Spinal cord (tissue), 10 donors: Measurements from ENCODE around the gene XAB2. TPM values are rescaled to one million over a fixed set of nuclear protein-coding genes. Genes with fewer than 3 reads are reported as not detected.
A peak's percentile ranks its signal among the peaks of the same experiment; 100 is the strongest.

ENCODE experiments used
- DNase-seq, 6 donors: peaks; one replicate each; pipeline versions ENCODE4 v3.0.0 to v3.0.0-alpha.2; 2013 to 2015; ENCODE audit warnings: low spot score in 6 of 6, low read depth in 4 of 6
- H3K27ac ChIP-seq: one replicate; pipeline ENCODE4 v1.5.1; 2013; ENCODE audit warnings: low read depth, low read length, control low read depth
- H3K27me3 ChIP-seq: one replicate; pipeline ENCODE4 v1.6.1; 2013; ENCODE audit warnings: low read length; ENCODE audit not compliant: control insufficient read depth, insufficient read depth
- H3K36me3 ChIP-seq: one replicate; pipeline ENCODE4 v1.6.1; 2013; ENCODE audit warnings: low read length; ENCODE audit not compliant: control insufficient read depth, insufficient read depth
- H3K4me1 ChIP-seq: one replicate; pipeline ENCODE4 v1.6.1; 2013; ENCODE audit warnings: low read length; ENCODE audit not compliant: control insufficient read depth, insufficient read depth
- H3K4me3 ChIP-seq: one replicate; pipeline ENCODE4 v1.5.1; 2013; ENCODE audit warnings: low read depth, low read length, control low read depth
- H3K9me3 ChIP-seq: one replicate; pipeline ENCODE4 v1.6.1; 2013; ENCODE audit warnings: low read length; ENCODE audit not compliant: control insufficient read depth, insufficient read depth
- WGBS: methylation state at CpG from one replicate; pipeline ENCODE4 v1.1.5; 2013; ENCODE audit warnings: missing lambda C conversion rate; ENCODE audit not compliant: insufficient coverage; 5-methylcytosine and 5-hydroxymethylcytosine counted together
- polyA plus RNA-seq, 2 donors: library from polyadenylated mRNA; unstranded; fragments of 120-200 nt; gene quantifications; one replicate each; pipeline ENCODE4 v1.2.1, GENCODE V29; 2013; ENCODE audit not compliant: insufficient read length in 2 of 2
- total RNA-seq, 2 donors: library from RNA; depleted of rRNA in 1 of 2; stranded (reverse); fragments of 120-200 nt in 1 of 2; fragments of >200 nt in 1 of 2; gene quantifications; one replicate each; pipeline versions ENCODE4 v1.2.3 to v1.2.4, GENCODE V29; 2013 to 2014
- donor health status: healthy.

The XAB2 gene
- total and polyA plus RNA-seq, 4 donors: 18.6 to 38.5 (median 32.0) TPM

DNA sequence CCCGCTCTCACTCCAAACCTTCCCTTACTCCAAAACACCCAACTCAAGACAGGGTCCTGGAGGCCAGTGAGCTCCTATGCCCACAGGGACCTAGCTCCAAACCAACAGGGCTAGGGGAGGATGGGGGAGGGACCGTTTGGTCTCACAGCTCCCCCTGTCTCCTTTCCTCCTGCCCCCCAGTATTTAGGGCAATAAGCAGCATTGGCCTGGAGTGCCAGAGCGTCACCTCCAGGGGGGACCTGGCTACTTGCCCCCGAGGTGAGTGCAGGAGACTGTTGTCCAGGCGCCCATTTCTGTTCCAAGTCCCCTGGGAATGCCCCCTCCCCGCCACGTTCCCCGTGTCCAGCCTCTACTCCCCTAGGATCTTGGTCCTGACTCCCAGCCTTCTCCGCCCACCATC, 40.3 kb upstream of the XAB2 start:
- H3K4me1 ChIP-seq: peaks cover 13% of the 10 kb centered on the region
- no peak for DNase-seq
- no peaks in the 10 kb centered on the region for H3K9me3 ChIP-seq
- 16% methylated on average over 6 of the region's 9 CpGs for WGBS
- no peaks in the 10 kb centered on the region for H3K27me3 ChIP-seq
- H3K36me3 ChIP-seq: no peaks in the 10 kb centered on the region
- H3K27ac ChIP-seq: no peak overlapping the region
- no peak overlapping the region for H3K4me3 ChIP-seq

DNA sequence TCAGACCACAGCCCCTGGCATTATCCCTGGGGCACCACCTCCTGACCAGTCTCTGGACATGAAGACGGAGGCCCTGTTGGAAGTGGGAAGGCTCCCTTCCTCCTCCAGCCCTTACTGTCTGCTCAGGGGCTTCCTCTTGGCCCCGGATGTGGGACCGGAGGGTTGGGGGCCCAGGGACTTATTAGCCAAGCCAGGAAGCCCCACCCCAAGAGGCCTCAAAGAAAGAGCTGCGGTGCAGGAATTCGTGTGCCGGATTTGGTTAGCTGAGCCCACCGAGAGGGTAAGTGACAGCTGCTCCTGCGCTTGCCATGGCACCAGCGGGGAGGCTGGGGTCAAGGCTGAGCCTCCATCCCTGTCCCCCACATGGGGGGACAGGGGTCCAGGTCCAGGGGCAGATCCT, 39.5 kb upstream of the XAB2 start, which contains the start of gene RETN:
Gene RETN (plus strand): TSS at position 208 of the 400 bp plus-strand sequence. CDS start 278 bp downstream, outside the sequence.
- Histone ChIP-seq H3K27ac (no peak within 1 kb of the TSS), H3K4me3 (no peak within 1 kb of the TSS), H3K36me3 (no peaks in the 10 kb centered on the region), H3K27me3 (no peaks in the 10 kb centered on the region), H3K9me3 (no peaks in the 10 kb centered on the region), H3K4me1 (peaks cover 13% of the 10 kb centered on the region)
- 88% methylated on average over 9 of the region's 9 CpGs for WGBS
- DNase-seq: no peak

DNA sequence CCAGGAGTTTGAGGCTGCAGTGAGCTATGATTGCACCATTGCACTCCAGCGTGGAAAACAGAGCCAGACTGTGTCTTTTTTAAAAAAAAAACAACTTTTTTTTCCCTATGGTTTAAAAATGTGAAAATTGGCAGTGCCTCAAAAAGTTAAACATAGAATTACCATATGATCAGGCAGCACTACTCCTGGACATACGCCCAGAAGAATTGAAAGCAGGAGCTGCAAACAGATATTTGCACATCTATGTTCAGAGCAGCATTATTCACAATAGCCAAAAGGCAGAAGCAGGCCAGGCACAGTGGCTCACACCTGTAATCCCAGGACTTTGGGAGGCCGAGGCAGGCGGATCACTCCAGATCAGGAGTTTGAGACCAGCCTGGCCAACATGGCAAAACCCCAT, 35.7 kb upstream of the XAB2 start:
- Histone ChIP-seq H3K4me1 (peaks cover 6% of the 10 kb centered on the region), H3K36me3 (no peaks in the 10 kb centered on the region), H3K9me3 (no peaks in the 10 kb centered on the region), H3K27me3 (no peaks in the 10 kb centered on the region), H3K4me3 (no peak overlapping the region), H3K27ac (no peak overlapping the region)
- peak in 2 of 6 donors; percentile 18 to 93 for DNase-seq
- 64% methylated on average over 1 of the region's 4 CpGs for WGBS

DNA sequence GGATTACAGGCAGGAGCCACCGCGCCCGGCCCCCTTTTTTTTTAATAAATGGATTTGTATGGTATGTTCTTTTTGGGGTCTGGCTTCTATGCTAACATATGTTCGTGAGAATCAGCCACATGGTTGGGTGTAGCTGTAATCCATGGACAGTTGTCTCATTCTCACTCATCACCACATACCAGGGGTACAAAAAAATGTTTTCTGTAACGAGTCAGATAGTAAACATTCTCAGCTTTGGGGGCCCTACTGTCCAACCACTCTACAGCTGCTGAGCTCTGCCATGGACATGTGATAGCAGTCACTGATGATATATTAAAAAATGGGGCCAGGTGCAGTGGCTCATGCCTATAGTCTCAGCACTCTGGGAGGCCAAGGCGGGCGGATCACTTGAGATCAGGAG, 34.4 kb upstream of the XAB2 start:
- peak in 1 of 6 donors; percentile 64 for DNase-seq
- no peaks in the 10 kb centered on the region for H3K4me1 ChIP-seq
- no peaks in the 10 kb centered on the region for H3K36me3 ChIP-seq
- no peaks in the 10 kb centered on the region for H3K27me3 ChIP-seq
- H3K27ac ChIP-seq: no peak overlapping the region
- H3K9me3 ChIP-seq: no peaks in the 10 kb centered on the region
- no peak overlapping the region for H3K4me3 ChIP-seq
- 100% methylated on average over 2 of the region's 7 CpGs for WGBS

DNA sequence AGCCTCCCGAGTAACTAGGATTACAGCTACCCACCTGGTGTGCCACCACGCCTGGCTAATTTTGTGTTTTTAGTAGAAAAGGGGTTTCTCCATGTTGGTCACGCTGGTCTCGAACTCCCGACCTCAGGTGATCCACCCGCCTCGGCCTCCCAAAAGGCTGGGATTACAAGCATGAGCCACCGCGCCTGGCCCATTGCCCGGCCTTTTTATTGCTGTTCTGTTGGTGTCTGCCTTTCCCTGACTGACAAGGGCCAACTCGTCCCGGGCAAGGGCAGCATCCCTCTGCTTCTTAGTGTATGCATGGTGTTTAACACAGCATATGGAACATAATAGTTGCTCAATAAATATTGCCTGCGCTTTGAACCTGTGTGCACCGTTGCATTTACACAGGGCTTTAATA, 33.3 kb upstream of the XAB2 start:
- Histone ChIP-seq H3K27ac (no peak overlapping the region), H3K27me3 (no peaks in the 10 kb centered on the region), H3K36me3 (no peaks in the 10 kb centered on the region), H3K4me1 (peaks cover 3% of the 10 kb centered on the region), H3K9me3 (no peaks in the 10 kb centered on the region), H3K4me3 (no peak overlapping the region)
- 82% methylated on average over 11 of the region's 14 CpGs for WGBS
- no peak for DNase-seq

DNA sequence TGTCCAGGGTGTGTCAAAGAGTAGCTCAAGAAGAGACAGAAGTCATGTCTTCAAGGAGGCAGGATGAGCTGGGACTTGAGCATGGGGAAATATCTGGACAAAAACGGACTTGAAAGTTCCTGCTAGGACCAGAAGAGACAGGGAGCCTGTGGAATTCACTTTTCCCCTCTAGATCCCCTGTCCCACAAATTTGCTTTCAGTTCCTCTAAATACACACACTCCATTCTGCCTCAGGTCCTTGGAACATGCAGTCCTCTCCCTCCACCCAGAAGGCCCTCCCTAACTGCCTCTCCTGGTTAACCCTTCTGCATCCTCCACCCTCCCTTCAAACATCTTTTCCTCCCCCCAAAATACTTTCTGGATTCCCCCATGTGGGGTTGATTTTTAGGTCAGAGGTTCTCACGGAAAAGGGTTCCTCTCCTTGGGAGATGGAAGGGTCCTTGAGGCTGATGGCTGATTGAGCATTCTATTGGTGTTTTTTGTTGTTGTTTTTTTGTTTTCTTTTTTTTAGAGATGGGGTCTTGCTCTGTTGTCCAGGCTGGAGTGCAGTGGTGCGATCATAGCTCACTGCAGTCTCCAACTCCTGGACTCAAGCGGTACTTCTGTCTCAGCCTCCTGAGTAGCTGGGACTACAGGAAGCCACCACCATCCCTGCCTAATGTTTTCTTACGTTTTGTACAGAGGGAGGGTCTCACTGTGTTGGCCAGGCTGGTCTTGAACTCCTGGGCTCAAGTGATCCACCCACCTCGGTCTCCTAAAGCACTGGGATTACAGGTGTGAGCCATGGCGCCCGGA, 32.6 kb upstream of the XAB2 start:
- Histone ChIP-seq H3K4me1 (peaks cover 3% of the 10 kb centered on the region), H3K36me3 (no peaks in the 10 kb centered on the region), H3K27ac (no peak overlapping the region), H3K27me3 (no peaks in the 10 kb centered on the region), H3K4me3 (no peak overlapping the region), H3K9me3 (no peaks in the 10 kb centered on the region)
- DNase-seq: no peak
- WGBS: 54% methylated on average over 2 of the region's 8 CpGs

DNA sequence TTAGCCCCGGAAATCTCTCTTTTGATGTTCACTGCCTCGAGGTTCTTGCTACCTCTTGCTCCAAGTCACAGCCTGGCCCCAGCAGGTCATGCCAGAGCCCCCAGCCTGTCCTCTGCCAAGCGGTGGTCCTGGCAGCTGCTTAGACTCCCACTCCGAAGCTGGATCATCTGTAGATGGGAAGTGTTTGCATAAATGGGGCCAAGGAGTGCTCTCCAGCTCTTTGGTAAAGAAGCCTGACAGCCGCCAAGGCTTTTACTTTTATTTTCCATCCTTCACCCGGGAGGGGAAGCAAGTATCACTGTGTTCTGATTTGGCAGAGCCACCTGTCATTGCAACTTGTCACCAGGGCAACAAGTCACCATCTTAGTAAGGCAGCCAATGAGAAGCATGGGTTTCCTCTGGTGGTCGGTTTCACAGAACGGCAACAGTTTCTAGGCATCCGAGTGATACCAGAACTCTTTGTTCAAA, 28.9 kb upstream of the XAB2 start:
- peak in 3 of 6 donors; percentile 54 to 92 (median 89) for DNase-seq
- H3K36me3 ChIP-seq: no peaks in the 10 kb centered on the region
- WGBS: 38% methylated on average over 6 of the region's 9 CpGs
- no peak overlapping the region for H3K27ac ChIP-seq
- H3K4me1 ChIP-seq: peaks cover 3% of the 10 kb centered on the region
- no peaks in the 10 kb centered on the region for H3K27me3 ChIP-seq
- H3K4me3 ChIP-seq: no peak overlapping the region
- H3K9me3 ChIP-seq: no peaks in the 10 kb centered on the region

DNA sequence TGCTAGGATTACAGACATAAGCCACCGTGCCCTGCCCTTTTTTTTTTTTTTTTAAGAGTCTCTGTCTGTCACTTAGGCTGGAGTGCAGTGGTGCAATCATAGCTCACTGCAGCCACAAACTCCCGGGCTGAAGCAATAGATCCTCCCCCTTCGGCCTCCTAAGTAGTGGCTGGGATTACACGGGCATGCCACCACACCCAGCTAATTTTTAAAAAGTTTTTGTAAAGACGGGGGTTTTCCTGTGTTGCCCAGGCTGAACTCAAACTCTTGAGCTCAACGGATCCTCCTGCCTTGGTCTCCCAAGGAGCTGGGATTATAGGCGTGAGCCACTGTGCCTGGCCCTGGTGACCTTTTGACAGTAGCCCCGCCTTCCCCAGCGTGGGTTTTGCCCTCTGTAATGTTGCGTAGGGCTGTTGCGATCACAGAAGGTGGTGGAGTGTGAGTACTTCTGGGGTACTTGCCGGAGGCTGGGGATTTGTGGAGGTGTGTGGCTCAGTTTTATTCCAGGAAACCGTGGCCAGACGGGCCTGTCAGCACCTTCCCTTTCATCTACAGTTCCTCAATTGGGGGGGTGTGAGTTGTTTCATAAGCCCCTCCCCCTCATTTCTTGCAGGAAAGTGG, 27.9 kb upstream of the XAB2 start:
- H3K27ac ChIP-seq: no peak overlapping the region

DNA sequence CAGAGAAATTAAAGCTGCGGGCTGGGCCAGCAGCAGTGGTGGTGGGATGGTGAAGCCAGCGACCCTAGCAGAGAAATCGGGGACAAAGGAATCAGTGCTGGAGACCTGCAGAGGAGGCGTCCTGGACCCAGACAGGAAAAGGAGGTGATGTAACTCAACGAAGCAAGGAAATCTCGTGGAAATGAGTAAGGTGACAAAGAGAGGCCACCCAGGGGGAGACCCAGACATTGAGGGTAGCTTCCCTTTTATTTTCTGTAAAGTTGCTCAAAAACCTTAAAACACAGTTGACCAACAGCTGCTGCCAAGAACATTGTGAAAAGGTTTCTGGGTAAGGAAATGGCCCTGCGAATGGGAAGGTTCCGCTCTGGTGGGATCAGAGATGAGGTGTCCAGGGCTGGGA, 26.2 kb upstream of the XAB2 start:
- Histone ChIP-seq H3K27me3 (peaks cover 5% of the 10 kb centered on the region), H3K36me3 (no peaks in the 10 kb centered on the region), H3K4me3 (no peak overlapping the region), H3K4me1 (peaks cover 8% of the 10 kb centered on the region), H3K27ac (no peak overlapping the region), H3K9me3 (no peaks in the 10 kb centered on the region)
- DNase-seq: no peak
- 67% methylated on average over 8 of the region's 8 CpGs for WGBS

More for the DNA sequence above, 27.9 kb upstream of the XAB2 start:
- no peaks in the 10 kb centered on the region for H3K36me3 ChIP-seq
- H3K27me3 ChIP-seq: no peaks in the 10 kb centered on the region
- no peaks in the 10 kb centered on the region for H3K9me3 ChIP-seq
- DNase-seq: no peak
- 59% methylated on average over 8 of the region's 14 CpGs for WGBS
- no peak overlapping the region for H3K4me3 ChIP-seq
- peaks cover 6% of the 10 kb centered on the region for H3K4me1 ChIP-seq

DNA sequence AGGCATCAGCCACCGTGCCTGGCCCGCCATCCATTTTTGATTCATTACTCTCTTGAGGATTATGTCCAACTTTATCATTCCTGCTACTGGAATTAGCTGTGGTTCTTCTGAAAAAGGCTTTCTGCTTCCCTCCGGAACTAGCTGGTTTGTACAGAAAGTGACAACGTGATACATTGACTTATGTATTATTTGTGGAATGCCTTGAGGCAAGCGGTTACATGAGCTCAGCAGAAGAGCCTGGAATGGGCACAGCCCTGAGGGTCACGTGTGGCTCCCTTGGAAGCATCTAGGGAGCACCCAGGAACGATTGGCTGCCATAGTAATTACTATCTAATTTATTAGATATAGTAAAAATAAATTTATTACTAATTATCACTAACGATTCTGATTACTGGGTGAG, 25.1 kb upstream of the XAB2 start:
- Histone ChIP-seq H3K36me3 (no peaks in the 10 kb centered on the region), H3K27me3 (peaks cover 5% of the 10 kb centered on the region), H3K4me1 (peaks cover 8% of the 10 kb centered on the region), H3K27ac (no peak overlapping the region), H3K4me3 (no peak overlapping the region), H3K9me3 (no peaks in the 10 kb centered on the region)
- 73% methylated on average over 3 of the region's 8 CpGs for WGBS
- no peak for DNase-seq
